WTC11 (cell line): ENCODE results near the gene SMOC2. TPM values are rescaled to one million over a fixed set of nuclear protein-coding genes. Genes with fewer than 3 reads are reported as not detected.

ENCODE experiments used
- ATAC-seq: fragments of 200-7000 bp; cut with Tn5 transposase; 2 replicates; pipeline ENCODE4 v1.10.0; 2021; ENCODE audit warnings: mild to moderate bottlenecking, moderate library complexity
- CTCF ChIA-PET: fragments of 300-600 bp; sonication (Branson Sonifier 250); formaldehyde crosslinking; loops from one replicate; lab custom pipeline; 2021; ENCODE audit warnings: antibody characterized with exemption; lab: Charles Lee
- POLR2A ChIA-PET: fragments of 350-600 bp; sonication (Branson Sonifier 250); formaldehyde crosslinking; loops from one replicate; lab custom pipeline; 2021; ENCODE audit warnings: antibody characterized with exemption; lab: Charles Lee
- DNase-seq: peaks from one replicate; pipeline ENCODE4 v3.0.0; 2021; ENCODE audit warnings: low spot score
- H3K27ac Mint-ChIP-seq: 2 replicates; pipeline ENCODE4 v1.8.0; 2021; ENCODE audit warnings: mixed read lengths
- H3K27me3 Mint-ChIP-seq: 2 replicates; pipeline ENCODE4 v1.8.0; 2021; ENCODE audit warnings: low read depth, mild to moderate bottlenecking, moderate library complexity, mixed read lengths
- H3K36me3 Mint-ChIP-seq: 2 replicates; pipeline ENCODE4 v1.8.0; 2021; ENCODE audit warnings: mixed read lengths
- H3K4me1 Mint-ChIP-seq: 2 replicates; pipeline ENCODE4 v1.8.0; 2022; ENCODE audit warnings: mixed read lengths
- H3K4me3 Mint-ChIP-seq: 2 replicates; pipeline ENCODE4 v1.8.0; 2021; ENCODE audit warnings: mild to moderate bottlenecking, moderate library complexity, mixed read lengths
- H3K9me3 Mint-ChIP-seq: 2 replicates; pipeline ENCODE4 v1.8.0; 2021; ENCODE audit warnings: mixed read lengths
- AFF4 ChIP-seq: sonication (generic); formaldehyde crosslinking; IDR thresholded peaks from 2 replicates; pipeline ENCODE4 v1.8.1; 2023; ENCODE audit warnings: mild to moderate bottlenecking, missing genetic modification reagents, borderline replicate concordance
- CREB1 ChIP-seq: sonication (generic); formaldehyde crosslinking; IDR thresholded peaks from 2 replicates; pipeline ENCODE4 v1.8.0; 2023; ENCODE audit warnings: mild to moderate bottlenecking, missing genetic modification reagents
- CREM ChIP-seq: sonication (generic); formaldehyde crosslinking; IDR thresholded peaks from 2 replicates; pipeline ENCODE4 v1.8.1; 2022; ENCODE audit warnings: mild to moderate bottlenecking, missing genetic modification reagents, moderate library complexity
- E2F5 ChIP-seq: sonication (generic); formaldehyde crosslinking; IDR thresholded peaks from 2 replicates; pipeline ENCODE4 v1.8.1; 2022; ENCODE audit warnings: mild to moderate bottlenecking, moderate library complexity, missing genetic modification reagents
- ELF4 ChIP-seq: sonication (generic); formaldehyde crosslinking; IDR thresholded peaks from 2 replicates; pipeline ENCODE4 v1.8.1; 2022; ENCODE audit warnings: low read depth, mild to moderate bottlenecking, moderate library complexity, missing genetic modification reagents
- ESRRA ChIP-seq: sonication (generic); formaldehyde crosslinking; IDR thresholded peaks from 2 replicates; pipeline ENCODE4 v1.8.1; 2022; ENCODE audit warnings: mild to moderate bottlenecking, missing genetic modification reagents, borderline replicate concordance
- FOXJ3 ChIP-seq: sonication (generic); formaldehyde crosslinking; IDR thresholded peaks from 2 replicates; pipeline ENCODE4 v1.9.0; 2021; ENCODE audit warnings: missing genetic modification reagents, mild to moderate bottlenecking, borderline replicate concordance
- FOXP1 ChIP-seq: sonication (generic); formaldehyde crosslinking; IDR thresholded peaks from 2 replicates; pipeline ENCODE4 v1.8.0; 2022; ENCODE audit warnings: missing genetic modification reagents, mild to moderate bottlenecking, moderate library complexity, borderline replicate concordance
- IRF2 ChIP-seq: sonication (generic); formaldehyde crosslinking; IDR thresholded peaks from 2 replicates; pipeline ENCODE4 v1.8.0; 2022; ENCODE audit warnings: low read depth, missing genetic modification reagents, borderline replicate concordance
- NR2C2 ChIP-seq: sonication (generic); formaldehyde crosslinking; IDR thresholded peaks from 2 replicates; pipeline ENCODE4 v1.8.0; 2022; ENCODE audit warnings: mild to moderate bottlenecking, missing genetic modification reagents
- TCF7 ChIP-seq: sonication (generic); formaldehyde crosslinking; IDR thresholded peaks from 2 replicates; pipeline ENCODE4 v1.8.0; 2022; ENCODE audit warnings: mild to moderate bottlenecking, low read depth, missing genetic modification reagents, moderate library complexity
- ZBTB43 ChIP-seq: sonication (generic); formaldehyde crosslinking; IDR thresholded peaks from 2 replicates; pipeline ENCODE4 v1.8.1; 2023; ENCODE audit warnings: mild to moderate bottlenecking, missing genetic modification reagents
- ZNF138 ChIP-seq: sonication (generic); formaldehyde crosslinking; conservative IDR thresholded peaks from 2 replicates; pipeline ENCODE4 v1.8.1; 2022; ENCODE audit warnings: mild to moderate bottlenecking, moderate library complexity, missing genetic modification reagents
- total RNA-seq: library from RNA; stranded (reverse); gene quantifications from 3 replicates; pipeline ENCODE4 v1.2.3, GENCODE V29; 2021
- TF ChIP-seq, protein P1 (sequence below): sonication (generic); formaldehyde crosslinking; conservative IDR thresholded peaks from 2 replicates; pipeline ENCODE4 v1.8.1; 2023; ENCODE audit warnings: mild to moderate bottlenecking, low read depth, missing genetic modification reagents, moderate library complexity
- TF ChIP-seq, protein P2 (sequence below): fragments of 250-450 bp; sonication (Bioruptor Pico); conservative IDR thresholded peaks from 2 replicates; pipeline ENCODE4 v1.9.0; 2021; ENCODE audit warnings: mild to moderate bottlenecking

SMOC2 gene
- total RNA-seq, 1 experiment from 2014 or later: 3.9 TPM

- Mint-ChIP-seq H3K4me1 (peaks cover 28% of the 10 kb centered on the region), H3K36me3 (no peaks in the 10 kb centered on the region), H3K4me3 (no peak overlapping the region), H3K9me3 (no peaks in the 10 kb centered on the region), H3K27me3 (no peaks in the 10 kb centered on the region), H3K27ac (no peak overlapping the region)
- TF ChIP-seq ZBTB43 (CRISPR knock-in tag) (no peak), ELF4 (CRISPR knock-in tag) (no peak), AFF4 (CRISPR knock-in tag) (no peak), CREM (CRISPR knock-in tag) (no peak), IRF2 (CRISPR knock-in tag) (no peak), TCF7 (CRISPR knock-in tag) (no peak), FOXP1 (no peak), FOXJ3 (CRISPR knock-in tag) (no peak), ESRRA (CRISPR knock-in tag) (no peak), NR2C2 (no peak), ZNF138 (CRISPR knock-in tag) (no peak)
- TF ChIP-seq, protein P1, sequence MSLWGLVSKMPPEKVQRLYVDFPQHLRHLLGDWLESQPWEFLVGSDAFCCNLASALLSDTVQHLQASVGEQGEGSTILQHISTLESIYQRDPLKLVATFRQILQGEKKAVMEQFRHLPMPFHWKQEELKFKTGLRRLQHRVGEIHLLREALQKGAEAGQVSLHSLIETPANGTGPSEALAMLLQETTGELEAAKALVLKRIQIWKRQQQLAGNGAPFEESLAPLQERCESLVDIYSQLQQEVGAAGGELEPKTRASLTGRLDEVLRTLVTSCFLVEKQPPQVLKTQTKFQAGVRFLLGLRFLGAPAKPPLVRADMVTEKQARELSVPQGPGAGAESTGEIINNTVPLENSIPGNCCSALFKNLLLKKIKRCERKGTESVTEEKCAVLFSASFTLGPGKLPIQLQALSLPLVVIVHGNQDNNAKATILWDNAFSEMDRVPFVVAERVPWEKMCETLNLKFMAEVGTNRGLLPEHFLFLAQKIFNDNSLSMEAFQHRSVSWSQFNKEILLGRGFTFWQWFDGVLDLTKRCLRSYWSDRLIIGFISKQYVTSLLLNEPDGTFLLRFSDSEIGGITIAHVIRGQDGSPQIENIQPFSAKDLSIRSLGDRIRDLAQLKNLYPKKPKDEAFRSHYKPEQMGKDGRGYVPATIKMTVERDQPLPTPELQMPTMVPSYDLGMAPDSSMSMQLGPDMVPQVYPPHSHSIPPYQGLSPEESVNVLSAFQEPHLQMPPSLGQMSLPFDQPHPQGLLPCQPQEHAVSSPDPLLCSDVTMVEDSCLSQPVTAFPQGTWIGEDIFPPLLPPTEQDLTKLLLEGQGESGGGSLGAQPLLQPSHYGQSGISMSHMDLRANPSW: no peak
- TF ChIP-seq, protein P2, sequence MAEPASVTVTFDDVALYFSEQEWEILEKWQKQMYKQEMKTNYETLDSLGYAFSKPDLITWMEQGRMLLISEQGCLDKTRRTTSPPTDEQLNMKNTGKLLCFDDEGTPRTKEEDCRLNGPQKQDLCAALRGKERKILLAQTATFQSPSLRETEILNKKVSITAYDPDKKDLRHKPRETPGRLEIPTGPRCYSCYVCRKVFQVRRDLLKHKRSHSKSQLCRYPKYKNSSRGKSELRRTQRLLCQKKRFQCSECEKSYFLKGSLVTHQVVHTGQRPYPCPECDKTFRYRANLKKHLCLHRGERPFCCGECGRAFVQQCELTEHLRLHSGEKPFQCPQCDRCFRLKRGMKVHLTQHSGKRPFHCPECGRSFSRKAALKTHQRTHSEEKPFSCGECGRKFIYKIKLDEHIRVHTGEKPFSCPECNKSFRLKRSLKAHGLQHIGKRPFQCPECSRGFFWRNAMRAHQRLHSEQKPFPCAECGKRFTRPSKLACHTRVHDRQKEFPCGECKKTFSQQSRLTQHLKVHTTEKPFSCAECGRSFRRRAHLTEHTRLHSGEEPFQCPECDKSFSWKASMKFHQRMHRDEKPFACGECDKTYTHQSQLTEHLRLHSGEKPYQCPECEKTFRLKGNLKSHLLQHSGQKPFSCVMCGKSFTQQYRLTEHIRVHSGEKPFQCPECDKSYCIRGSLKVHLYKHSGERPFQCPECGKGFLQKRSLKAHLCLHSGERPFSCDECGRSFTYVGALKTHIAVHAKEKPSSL (CRISPR knock-in tag): no peak
- ChIA-PET CTCF (no interaction called here), POLR2A (no interaction called here)
- no peak for ATAC-seq
- DNase-seq: no peak
Measured at GRCh38 chr6:168495636-168496035, 54.7 kb downstream of the SMOC2 start.

- ATAC-seq (peak; percentile 21; the same call in 1 of the 2 replicates), DNase-seq (no peak)
- no peak overlapping the region for H3K4me3 Mint-ChIP-seq
- peak overlapping the region; percentile 65 for H3K27ac Mint-ChIP-seq
- H3K4me1 Mint-ChIP-seq: peaks cover 28% of the 10 kb centered on the region
- CTCF ChIA-PET: interaction anchor here (0.7 kb wide), 1 partner anchor 45 kb away, joined by 3 read pairs; no protein-coding TSS in a partner anchor
- H3K27me3 Mint-ChIP-seq: no peaks in the 10 kb centered on the region
- TF ChIP-seq CREB1 (CRISPR knock-in tag): no peak
- TF ChIP-seq E2F5 (CRISPR knock-in tag): 0 out of 2 replicates have a peak, but pooled peaks have one; percentile 26
- POLR2A ChIA-PET: no interaction called here
- no peaks in the 10 kb centered on the region for H3K36me3 Mint-ChIP-seq
- H3K9me3 Mint-ChIP-seq: no peaks in the 10 kb centered on the region
Measured at GRCh38 chr6:168496139-168496996, 55.4 kb downstream of the SMOC2 start.
